ENCODE results near the gene LRWD1.
"Not testable (repeated sequence)": the region's sequence is repeated elsewhere in the genome, so short reads cannot be mapped to it uniquely, and the experiment has no call there.

Gene LRWD1

GRCh38 chr7:102447311-102447710, 17.5 kb upstream of the LRWD1 start:
- H3K4me3 ChIP-seq (ENCODE audit: low read length), result no peak overlapping the region
- no peak overlapping the region for H3K9ac ChIP-seq (ENCODE audit: low read length)
- H3K36me3 ChIP-seq (ENCODE audit: control insufficient read depth, insufficient read depth, low read length), result no peaks in the 10 kb centered on the region
- no peaks in the 10 kb centered on the region for H3K9me3 ChIP-seq (ENCODE audit: control insufficient read depth, low read length)
- H3K4me1 ChIP-seq (ENCODE audit: control insufficient read depth, insufficient read depth, low read length), result no peaks in the 10 kb centered on the region
- H3K27me3 ChIP-seq (ENCODE audit: control insufficient read depth, insufficient read depth, low read length), result no peaks in the 10 kb centered on the region

GRCh38 chr7:102449136-102449535, 15.6 kb upstream of the LRWD1 start:
- Histone ChIP-seq H3K9me3 (ENCODE audit: control insufficient read depth, low read length) (no peaks in the 10 kb centered on the region), H3K36me3 (ENCODE audit: control insufficient read depth, insufficient read depth, low read length) (no peaks in the 10 kb centered on the region), H3K4me3 (ENCODE audit: low read length) (no peak overlapping the region), H3K27me3 (ENCODE audit: control insufficient read depth, insufficient read depth, low read length) (no peaks in the 10 kb centered on the region), H3K9ac (ENCODE audit: low read length) (no peak overlapping the region), H3K4me1 (ENCODE audit: control insufficient read depth, insufficient read depth, low read length) (no peaks in the 10 kb centered on the region)

GRCh38 chr7:102450242-102450641, 14.5 kb upstream of the LRWD1 start:
- Histone ChIP-seq H3K4me1 (ENCODE audit: control insufficient read depth, insufficient read depth, low read length) (no peaks in the 10 kb centered on the region), H3K4me3 (ENCODE audit: low read length) (no peak overlapping the region), H3K36me3 (ENCODE audit: control insufficient read depth, insufficient read depth, low read length) (no peaks in the 10 kb centered on the region), H3K9ac (ENCODE audit: low read length) (no peak overlapping the region), H3K27me3 (ENCODE audit: control insufficient read depth, insufficient read depth, low read length) (no peaks in the 10 kb centered on the region), H3K9me3 (ENCODE audit: control insufficient read depth, low read length) (no peaks in the 10 kb centered on the region)

- Histone ChIP-seq H3K4me1 (ENCODE audit: control insufficient read depth, insufficient read depth, low read length) (no peaks in the 10 kb centered on the region), H3K4me3 (ENCODE audit: low read length) (no peak overlapping the region), H3K36me3 (ENCODE audit: control insufficient read depth, insufficient read depth, low read length) (no peaks in the 10 kb centered on the region), H3K9me3 (ENCODE audit: control insufficient read depth, low read length) (no peaks in the 10 kb centered on the region), H3K9ac (ENCODE audit: low read length) (no peak overlapping the region), H3K27me3 (ENCODE audit: control insufficient read depth, insufficient read depth, low read length) (no peaks in the 10 kb centered on the region)
These were observed 13.3 kb upstream of the LRWD1 start for GRCh38 chr7:102451371-102452054.

- Histone ChIP-seq H3K36me3 (ENCODE audit: control insufficient read depth, insufficient read depth, low read length) (no peaks in the 10 kb centered on the region), H3K4me1 (ENCODE audit: control insufficient read depth, insufficient read depth, low read length) (no peaks in the 10 kb centered on the region), H3K9ac (ENCODE audit: low read length) (no peak overlapping the region), H3K4me3 (ENCODE audit: low read length) (no peak overlapping the region), H3K9me3 (ENCODE audit: control insufficient read depth, low read length) (no peaks in the 10 kb centered on the region), H3K27me3 (ENCODE audit: control insufficient read depth, insufficient read depth, low read length) (no peaks in the 10 kb centered on the region)
These were observed 12.3 kb upstream of the LRWD1 start for GRCh38 chr7:102452451-102452850.

- Histone ChIP-seq H3K36me3 (ENCODE audit: control insufficient read depth, insufficient read depth, low read length) (no peaks in the 10 kb centered on the region), H3K4me3 (ENCODE audit: low read length) (no peak overlapping the region), H3K4me1 (ENCODE audit: control insufficient read depth, insufficient read depth, low read length) (no peaks in the 10 kb centered on the region), H3K27me3 (ENCODE audit: control insufficient read depth, insufficient read depth, low read length) (no peaks in the 10 kb centered on the region), H3K9ac (ENCODE audit: low read length) (no peak overlapping the region), H3K9me3 (ENCODE audit: control insufficient read depth, low read length) (no peaks in the 10 kb centered on the region)
These were observed 11.5 kb upstream of the LRWD1 start for GRCh38 chr7:102453319-102453718.

GRCh38 chr7:102454468-102454867, 10.3 kb upstream of the LRWD1 start:
- Histone ChIP-seq H3K27me3 (ENCODE audit: control insufficient read depth, insufficient read depth, low read length) (no peaks in the 10 kb centered on the region), H3K9me3 (ENCODE audit: control insufficient read depth, low read length) (no peaks in the 10 kb centered on the region), H3K4me1 (ENCODE audit: control insufficient read depth, insufficient read depth, low read length) (no peaks in the 10 kb centered on the region), H3K9ac (ENCODE audit: low read length) (no peak overlapping the region), H3K36me3 (ENCODE audit: control insufficient read depth, insufficient read depth, low read length) (no peaks in the 10 kb centered on the region), H3K4me3 (ENCODE audit: low read length) (no peak overlapping the region)

GRCh38 chr7:102454932-102455331, 9.9 kb upstream of the LRWD1 start:
- H3K27me3 ChIP-seq (ENCODE audit: control insufficient read depth, insufficient read depth, low read length); H3K4me1 ChIP-seq (ENCODE audit: control insufficient read depth, insufficient read depth, low read length); H3K36me3 ChIP-seq (ENCODE audit: control insufficient read depth, insufficient read depth, low read length); H3K9me3 ChIP-seq (ENCODE audit: control insufficient read depth, low read length); H3K9ac ChIP-seq (ENCODE audit: low read length); H3K4me3 ChIP-seq (ENCODE audit: low read length): not testable (repeated sequence)

- Histone ChIP-seq H3K27me3 (ENCODE audit: control insufficient read depth, insufficient read depth, low read length) (no peaks in the 10 kb centered on the region), H3K4me3 (ENCODE audit: low read length) (no peak overlapping the region), H3K9me3 (ENCODE audit: control insufficient read depth, low read length) (no peaks in the 10 kb centered on the region), H3K36me3 (ENCODE audit: control insufficient read depth, insufficient read depth, low read length) (no peaks in the 10 kb centered on the region), H3K9ac (ENCODE audit: low read length) (no peak overlapping the region), H3K4me1 (ENCODE audit: control insufficient read depth, insufficient read depth, low read length) (no peaks in the 10 kb centered on the region)
These were observed 9.2 kb upstream of the LRWD1 start for GRCh38 chr7:102455596-102455995.

- Histone ChIP-seq H3K9ac (ENCODE audit: low read length) (no peak overlapping the region), H3K9me3 (ENCODE audit: control insufficient read depth, low read length) (no peaks in the 10 kb centered on the region), H3K4me3 (ENCODE audit: low read length) (no peak overlapping the region), H3K4me1 (ENCODE audit: control insufficient read depth, insufficient read depth, low read length) (no peaks in the 10 kb centered on the region), H3K36me3 (ENCODE audit: control insufficient read depth, insufficient read depth, low read length) (no peaks in the 10 kb centered on the region), H3K27me3 (ENCODE audit: control insufficient read depth, insufficient read depth, low read length) (no peaks in the 10 kb centered on the region)
These were observed 8.5 kb upstream of the LRWD1 start for GRCh38 chr7:102456327-102456726.

GRCh38 chr7:102457352-102457924, 7.3 kb upstream of the LRWD1 start:
- no peaks in the 10 kb centered on the region for H3K27me3 ChIP-seq (ENCODE audit: control insufficient read depth, insufficient read depth, low read length)
- no peak overlapping the region for H3K9ac ChIP-seq (ENCODE audit: low read length)
- H3K36me3 ChIP-seq (ENCODE audit: control insufficient read depth, insufficient read depth, low read length), result no peaks in the 10 kb centered on the region
- H3K4me3 ChIP-seq (ENCODE audit: low read length), result no peak overlapping the region
- no peaks in the 10 kb centered on the region for H3K9me3 ChIP-seq (ENCODE audit: control insufficient read depth, low read length)
- H3K4me1 ChIP-seq (ENCODE audit: control insufficient read depth, insufficient read depth, low read length), result no peaks in the 10 kb centered on the region

GRCh38 chr7:102459221-102459844, 5.5 kb upstream of the LRWD1 start:
- Histone ChIP-seq H3K9me3 (ENCODE audit: control insufficient read depth, low read length) (no peaks in the 10 kb centered on the region), H3K36me3 (ENCODE audit: control insufficient read depth, insufficient read depth, low read length) (no peaks in the 10 kb centered on the region), H3K4me3 (ENCODE audit: low read length) (no peak overlapping the region), H3K4me1 (ENCODE audit: control insufficient read depth, insufficient read depth, low read length) (peaks cover 6% of the 10 kb centered on the region), H3K9ac (ENCODE audit: low read length) (no peak overlapping the region), H3K27me3 (ENCODE audit: control insufficient read depth, insufficient read depth, low read length) (no peaks in the 10 kb centered on the region)
